ENCODE data around the gene ZNF41.
"Not testable (repeated sequence)": the region's sequence is repeated elsewhere in the genome, so short reads cannot be mapped to it uniquely, and the experiment has no call there.

Gene ZNF41

GRCh38 chrX:47507153-47507867 is 24.3 kb upstream of the ZNF41 start:
- H3K9me3 ChIP-seq (ENCODE audit: control insufficient read depth, insufficient read depth, low read length), result no peaks in the 10 kb centered on the region
- H3K4me1 ChIP-seq (ENCODE audit: control insufficient read depth, insufficient read depth, low read length), result no peaks in the 10 kb centered on the region

GRCh38 chrX:47503151-47503550 is 20.1 kb upstream of the ZNF41 start:
- H3K4me1 ChIP-seq (ENCODE audit: control insufficient read depth, insufficient read depth, low read length), result peaks cover 2% of the 10 kb centered on the region
- H3K36me3 ChIP-seq (ENCODE audit: control insufficient read depth, insufficient read depth, low read length), result no peaks in the 10 kb centered on the region
- no peak overlapping the region for H3K9ac ChIP-seq (ENCODE audit: low read depth, low read length)
- no peak overlapping the region for H3K4me3 ChIP-seq (ENCODE audit: low read depth, low read length)
- H3K27me3 ChIP-seq (ENCODE audit: control insufficient read depth, insufficient read depth, low read length), result no peaks in the 10 kb centered on the region
- no peaks in the 10 kb centered on the region for H3K9me3 ChIP-seq (ENCODE audit: control insufficient read depth, insufficient read depth, low read length)

More at GRCh38 chrX:47507153-47507867, 24.3 kb upstream of the ZNF41 start:
- H3K36me3 ChIP-seq (ENCODE audit: control insufficient read depth, insufficient read depth, low read length), result no peaks in the 10 kb centered on the region
- no peak overlapping the region for H3K9ac ChIP-seq (ENCODE audit: low read depth, low read length)
- no peak overlapping the region for H3K4me3 ChIP-seq (ENCODE audit: low read depth, low read length)
- H3K27me3 ChIP-seq (ENCODE audit: control insufficient read depth, insufficient read depth, low read length), result no peaks in the 10 kb centered on the region

GRCh38 chrX:47502316-47503125 is 19.5 kb upstream of the ZNF41 start:
- Histone ChIP-seq H3K4me3 (ENCODE audit: low read depth, low read length) (no peak overlapping the region), H3K9me3 (ENCODE audit: control insufficient read depth, insufficient read depth, low read length) (no peaks in the 10 kb centered on the region), H3K36me3 (ENCODE audit: control insufficient read depth, insufficient read depth, low read length) (no peaks in the 10 kb centered on the region), H3K27me3 (ENCODE audit: control insufficient read depth, insufficient read depth, low read length) (no peaks in the 10 kb centered on the region), H3K4me1 (ENCODE audit: control insufficient read depth, insufficient read depth, low read length) (peaks cover 2% of the 10 kb centered on the region), H3K9ac (ENCODE audit: low read depth, low read length) (no peak overlapping the region)

- H3K27me3 ChIP-seq (ENCODE audit: control insufficient read depth, insufficient read depth, low read length), result no peaks in the 10 kb centered on the region
- H3K4me1 ChIP-seq (ENCODE audit: control insufficient read depth, insufficient read depth, low read length), result peaks cover 2% of the 10 kb centered on the region
- H3K36me3 ChIP-seq (ENCODE audit: control insufficient read depth, insufficient read depth, low read length), result no peaks in the 10 kb centered on the region
- no peak overlapping the region for H3K4me3 ChIP-seq (ENCODE audit: low read depth, low read length)
- H3K9me3 ChIP-seq (ENCODE audit: control insufficient read depth, insufficient read depth, low read length), result no peaks in the 10 kb centered on the region
- no peak overlapping the region for H3K9ac ChIP-seq (ENCODE audit: low read depth, low read length)
Measured at GRCh38 chrX:47501226-47502074, 18.4 kb upstream of the ZNF41 start.

- no peaks in the 10 kb centered on the region for H3K9me3 ChIP-seq (ENCODE audit: control insufficient read depth, insufficient read depth, low read length)
- H3K27me3 ChIP-seq (ENCODE audit: control insufficient read depth, insufficient read depth, low read length), result no peaks in the 10 kb centered on the region
- no peak overlapping the region for H3K9ac ChIP-seq (ENCODE audit: low read depth, low read length)
- H3K36me3 ChIP-seq (ENCODE audit: control insufficient read depth, insufficient read depth, low read length), result no peaks in the 10 kb centered on the region
- H3K4me3 ChIP-seq (ENCODE audit: low read depth, low read length), result no peak overlapping the region
- peaks cover 2% of the 10 kb centered on the region for H3K4me1 ChIP-seq (ENCODE audit: control insufficient read depth, insufficient read depth, low read length)
Measured at GRCh38 chrX:47500554-47500953, 17.5 kb upstream of the ZNF41 start.

GRCh38 chrX:47499293-47499692 is 16.3 kb upstream of the ZNF41 start:
- Histone ChIP-seq H3K27me3 (ENCODE audit: control insufficient read depth, insufficient read depth, low read length) (no peaks in the 10 kb centered on the region), H3K36me3 (ENCODE audit: control insufficient read depth, insufficient read depth, low read length) (no peaks in the 10 kb centered on the region), H3K9ac (ENCODE audit: low read depth, low read length) (no peak overlapping the region), H3K4me3 (ENCODE audit: low read depth, low read length) (no peak overlapping the region), H3K4me1 (ENCODE audit: control insufficient read depth, insufficient read depth, low read length) (peaks cover 2% of the 10 kb centered on the region), H3K9me3 (ENCODE audit: control insufficient read depth, insufficient read depth, low read length) (no peaks in the 10 kb centered on the region)

- Histone ChIP-seq H3K9me3 (ENCODE audit: control insufficient read depth, insufficient read depth, low read length) (no peaks in the 10 kb centered on the region), H3K4me3 (ENCODE audit: low read depth, low read length) (no peak overlapping the region), H3K27me3 (ENCODE audit: control insufficient read depth, insufficient read depth, low read length) (no peaks in the 10 kb centered on the region), H3K36me3 (ENCODE audit: control insufficient read depth, insufficient read depth, low read length) (no peaks in the 10 kb centered on the region), H3K9ac (ENCODE audit: low read depth, low read length) (no peak overlapping the region), H3K4me1 (ENCODE audit: control insufficient read depth, insufficient read depth, low read length) (peaks cover 2% of the 10 kb centered on the region)
Measured at GRCh38 chrX:47498411-47498810, 15.4 kb upstream of the ZNF41 start.

- Histone ChIP-seq H3K27me3 (ENCODE audit: control insufficient read depth, insufficient read depth, low read length) (no peaks in the 10 kb centered on the region), H3K36me3 (ENCODE audit: control insufficient read depth, insufficient read depth, low read length) (no peaks in the 10 kb centered on the region), H3K9me3 (ENCODE audit: control insufficient read depth, insufficient read depth, low read length) (no peaks in the 10 kb centered on the region), H3K9ac (ENCODE audit: low read depth, low read length) (no peak overlapping the region), H3K4me3 (ENCODE audit: low read depth, low read length) (no peak overlapping the region), H3K4me1 (ENCODE audit: control insufficient read depth, insufficient read depth, low read length) (peaks cover 2% of the 10 kb centered on the region)
Measured at GRCh38 chrX:47497271-47497888, 14.4 kb upstream of the ZNF41 start.

- not testable (repeated sequence) for H3K9ac ChIP-seq (ENCODE audit: low read depth, low read length); H3K27me3 ChIP-seq (ENCODE audit: control insufficient read depth, insufficient read depth, low read length); H3K36me3 ChIP-seq (ENCODE audit: control insufficient read depth, insufficient read depth, low read length); H3K4me3 ChIP-seq (ENCODE audit: low read depth, low read length); H3K4me1 ChIP-seq (ENCODE audit: control insufficient read depth, insufficient read depth, low read length); H3K9me3 ChIP-seq (ENCODE audit: control insufficient read depth, insufficient read depth, low read length)
Measured at GRCh38 chrX:47492133-47492532, 9.1 kb upstream of the ZNF41 start.

GRCh38 chrX:47489507-47490275 is 6.7 kb upstream of the ZNF41 start:
- Histone ChIP-seq H3K4me3 (ENCODE audit: low read depth, low read length) (no peak overlapping the region), H3K9me3 (ENCODE audit: control insufficient read depth, insufficient read depth, low read length) (peaks cover 4% of the 10 kb centered on the region), H3K9ac (ENCODE audit: low read depth, low read length) (no peak overlapping the region)

GRCh38 chrX:47484885-47485284 is 1.9 kb upstream of the ZNF41 start:
- Histone ChIP-seq H3K9ac (ENCODE audit: low read depth, low read length) (no peak overlapping the region), H3K27me3 (ENCODE audit: control insufficient read depth, insufficient read depth, low read length) (no peaks in the 10 kb centered on the region), H3K4me3 (ENCODE audit: low read depth, low read length) (no peak overlapping the region), H3K9me3 (ENCODE audit: control insufficient read depth, insufficient read depth, low read length) (peaks cover 3% of the 10 kb centered on the region), H3K4me1 (ENCODE audit: control insufficient read depth, insufficient read depth, low read length) (no peaks in the 10 kb centered on the region), H3K36me3 (ENCODE audit: control insufficient read depth, insufficient read depth, low read length) (no peaks in the 10 kb centered on the region)

More at GRCh38 chrX:47489507-47490275, 6.7 kb upstream of the ZNF41 start:
- H3K27me3 ChIP-seq (ENCODE audit: control insufficient read depth, insufficient read depth, low read length), result no peaks in the 10 kb centered on the region
- H3K4me1 ChIP-seq (ENCODE audit: control insufficient read depth, insufficient read depth, low read length), result no peaks in the 10 kb centered on the region
- no peaks in the 10 kb centered on the region for H3K36me3 ChIP-seq (ENCODE audit: control insufficient read depth, insufficient read depth, low read length)
